CD4-positive, alpha-beta T cell treated with Interferon gamma for 1 hour (primary cell): ENCODE data around the gene C3AR1.
A peak's percentile ranks its signal among the peaks of the same experiment; 100 is the strongest.
"Not testable (repeated sequence)": the region's sequence is repeated elsewhere in the genome, so short reads cannot be mapped to it uniquely, and the experiment has no call there.

ENCODE experiments used
- DNase-seq: peaks from one replicate; pipeline ENCODE4 v3.0.0-alpha.2; 2020

C3AR1 gene

GRCh38 chr12:8026291-8026900 lies 39.8 kb downstream of the C3AR1 start:
- DNase-seq = peak; percentile 97

DNA sequence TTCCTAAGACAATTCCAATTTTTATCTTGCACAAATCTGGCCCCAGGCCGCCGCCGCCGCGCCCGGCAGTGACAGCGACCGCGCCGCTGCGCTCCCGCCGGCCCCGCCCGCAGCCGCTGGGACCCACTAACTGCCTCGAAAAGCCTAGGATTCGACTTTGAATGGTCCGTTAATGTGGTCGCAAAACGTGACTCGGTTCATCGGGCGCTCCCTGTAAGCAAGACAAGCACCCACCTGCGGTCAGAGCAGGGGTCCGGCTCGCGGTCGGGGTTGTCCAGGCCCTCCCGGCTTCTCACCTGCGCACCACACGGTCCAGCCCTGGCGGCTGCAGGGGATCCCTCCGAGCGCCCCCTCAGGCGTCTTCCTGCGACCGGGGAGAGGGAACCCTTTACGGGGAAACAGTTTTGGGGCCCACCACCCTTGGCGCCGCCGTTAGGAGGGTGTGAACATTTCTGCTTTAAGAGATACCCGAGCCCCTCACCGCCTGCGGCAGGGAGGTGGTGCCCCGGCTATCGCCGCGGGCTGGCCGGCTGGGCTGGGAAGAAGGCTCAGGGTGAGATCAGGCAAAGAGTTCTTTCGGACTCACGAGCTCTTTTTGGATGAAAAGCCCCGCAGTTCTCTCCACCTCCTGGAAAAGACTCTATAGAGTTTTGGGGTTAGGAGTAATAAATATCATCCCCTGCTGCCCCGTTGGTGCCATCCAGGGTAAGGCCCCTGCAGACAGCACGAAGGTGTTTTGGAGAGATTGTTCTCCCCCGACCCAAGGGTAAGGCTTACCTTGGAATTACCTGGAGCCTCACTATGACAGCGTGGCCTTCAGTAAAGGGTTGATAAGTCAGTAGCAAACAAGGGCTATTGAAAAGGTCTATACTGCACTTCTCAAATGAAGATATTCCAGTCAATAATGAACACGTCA lies 47.2 kb downstream of the C3AR1 start:
- no peak for DNase-seq

DNA sequence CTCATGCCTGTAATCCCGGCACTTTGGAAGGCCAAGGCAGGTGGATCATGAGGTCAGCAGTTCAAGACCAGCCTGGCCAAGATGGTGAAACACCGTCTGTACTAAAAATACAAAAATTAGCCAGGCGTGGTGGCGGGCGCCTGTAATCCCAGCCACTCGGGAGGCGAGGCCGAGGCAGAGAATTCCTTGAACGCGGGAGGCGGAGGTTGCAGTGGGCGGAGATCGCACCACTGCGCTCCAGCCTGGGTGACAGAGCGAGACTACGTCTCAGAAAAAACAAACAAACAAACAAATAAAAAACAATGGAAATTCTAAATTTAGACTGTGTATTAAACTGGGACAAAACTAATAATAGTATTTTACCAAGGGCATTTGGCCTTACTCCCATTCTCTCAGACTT lies 47.9 kb downstream of the C3AR1 start:
- not testable (repeated sequence) for DNase-seq

DNA sequence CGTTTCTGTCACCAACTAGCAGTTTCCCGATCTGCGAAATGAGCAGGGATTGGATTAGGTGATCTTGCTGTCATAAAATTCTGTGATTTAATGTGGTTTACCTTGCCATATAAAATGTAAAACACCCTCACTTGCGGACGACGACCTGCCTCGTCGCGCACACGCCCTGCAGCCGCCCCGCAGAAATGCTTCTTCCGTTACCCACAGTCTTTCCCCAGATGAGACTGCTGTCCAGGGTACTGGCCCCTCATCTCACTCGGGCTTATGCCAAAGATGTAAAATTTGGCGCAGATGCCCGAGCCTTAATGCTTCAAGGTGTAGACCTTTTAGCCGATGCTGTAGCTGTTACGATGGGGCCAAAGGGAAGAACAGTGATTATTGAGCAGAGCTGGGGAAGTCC lies 51.3 kb downstream of the C3AR1 start:
- no peak for DNase-seq

DNA sequence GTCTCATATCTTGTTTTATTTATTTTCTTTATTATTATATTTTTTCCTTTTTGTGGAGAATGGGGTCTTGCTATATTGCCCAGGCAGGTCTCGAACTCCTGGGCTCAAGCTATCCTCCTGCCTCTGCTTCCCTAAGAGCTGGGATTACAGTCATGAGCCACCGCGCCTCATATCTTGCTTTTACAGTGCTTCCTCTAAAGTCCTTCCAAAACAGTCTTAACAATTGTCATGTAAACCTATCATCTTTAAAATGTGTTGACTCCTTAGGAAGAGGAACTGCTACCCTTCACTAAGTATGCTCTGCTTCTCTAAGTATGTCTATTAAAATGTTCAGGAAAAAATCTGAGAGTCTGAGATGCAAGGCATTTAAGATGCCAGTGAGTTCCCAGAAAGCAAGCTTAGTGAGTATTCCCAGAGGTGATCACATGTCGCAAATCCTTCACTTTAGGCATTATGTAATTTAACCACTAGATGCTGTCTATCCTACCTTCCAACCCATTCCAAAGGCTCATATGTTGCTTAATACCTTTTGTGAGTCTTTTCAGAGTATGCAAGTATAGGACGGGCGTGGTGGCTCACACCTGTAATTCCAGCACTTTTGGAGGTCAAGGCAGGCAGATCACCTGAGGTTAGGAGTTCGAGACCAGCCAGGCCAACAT lies 53.4 kb downstream of the C3AR1 start:
- no peak for DNase-seq

DNA sequence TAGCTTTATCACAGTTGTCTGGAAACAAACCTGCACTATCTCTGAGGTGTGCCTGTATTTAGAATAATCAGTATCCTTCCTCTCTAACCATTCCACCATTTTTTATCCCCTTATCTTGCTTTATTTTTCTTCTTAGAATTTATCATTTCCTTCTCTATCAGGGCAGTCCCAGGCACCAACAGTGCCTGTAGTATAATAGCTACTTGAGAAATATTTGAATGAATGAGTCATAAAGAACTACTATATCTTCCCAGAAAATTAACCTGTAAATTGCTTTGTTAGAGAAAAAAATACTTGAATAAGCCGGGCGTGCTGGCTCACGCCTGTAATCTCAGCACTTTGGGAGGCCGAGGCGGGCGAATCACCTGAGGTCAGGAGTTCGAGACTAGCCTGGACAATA lies 54.8 kb downstream of the C3AR1 start:
- no peak for DNase-seq
